ENCODE data around the gene NEK11.

The NEK11 gene

DNA sequence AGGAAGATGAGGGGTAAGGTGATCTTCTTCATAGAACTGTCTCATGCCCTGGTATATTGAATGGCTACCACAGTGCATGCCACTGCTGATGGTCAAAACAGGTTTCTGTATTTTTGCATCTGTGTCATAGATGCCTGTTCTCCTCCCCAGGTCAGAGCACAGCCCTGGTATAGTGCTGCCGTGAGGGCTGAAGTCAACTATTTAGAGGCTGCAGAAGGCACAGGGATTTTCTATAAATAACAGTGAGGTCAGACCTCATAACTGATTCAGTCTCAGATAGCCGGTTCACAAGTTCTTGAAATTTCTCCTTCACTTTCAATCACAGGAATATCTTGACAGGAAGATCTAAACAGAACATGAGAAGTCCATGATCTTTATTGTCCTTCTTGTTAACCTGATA is 255.7 kb downstream of the NEK11 start:
- H3K9ac ChIP-seq = no peak overlapping the region
- H3K9me3 ChIP-seq (ENCODE audit: control insufficient read depth, low read length) = no peaks in the 10 kb centered on the region
- H3K27ac ChIP-seq = peak overlapping the region; percentile 32
- H3K4me2 ChIP-seq (ENCODE audit: low read length) = peak overlapping the region; percentile 48
- no peaks in the 10 kb centered on the region for H3K27me3 ChIP-seq (ENCODE audit: control insufficient read depth, insufficient read depth, low read length)
- peaks cover 35% of the 10 kb centered on the region for H3K4me1 ChIP-seq
- H3K36me3 ChIP-seq (ENCODE audit: control insufficient read depth, insufficient read depth, low read length) = no peaks in the 10 kb centered on the region
- H2AFZ ChIP-seq = peak overlapping the region; percentile 3
- no peaks in the 10 kb centered on the region for H3K79me2 ChIP-seq
- no peak overlapping the region for H3K4me3 ChIP-seq (ENCODE audit: low read depth, low read length)
- TF ChIP-seq, protein P1, sequence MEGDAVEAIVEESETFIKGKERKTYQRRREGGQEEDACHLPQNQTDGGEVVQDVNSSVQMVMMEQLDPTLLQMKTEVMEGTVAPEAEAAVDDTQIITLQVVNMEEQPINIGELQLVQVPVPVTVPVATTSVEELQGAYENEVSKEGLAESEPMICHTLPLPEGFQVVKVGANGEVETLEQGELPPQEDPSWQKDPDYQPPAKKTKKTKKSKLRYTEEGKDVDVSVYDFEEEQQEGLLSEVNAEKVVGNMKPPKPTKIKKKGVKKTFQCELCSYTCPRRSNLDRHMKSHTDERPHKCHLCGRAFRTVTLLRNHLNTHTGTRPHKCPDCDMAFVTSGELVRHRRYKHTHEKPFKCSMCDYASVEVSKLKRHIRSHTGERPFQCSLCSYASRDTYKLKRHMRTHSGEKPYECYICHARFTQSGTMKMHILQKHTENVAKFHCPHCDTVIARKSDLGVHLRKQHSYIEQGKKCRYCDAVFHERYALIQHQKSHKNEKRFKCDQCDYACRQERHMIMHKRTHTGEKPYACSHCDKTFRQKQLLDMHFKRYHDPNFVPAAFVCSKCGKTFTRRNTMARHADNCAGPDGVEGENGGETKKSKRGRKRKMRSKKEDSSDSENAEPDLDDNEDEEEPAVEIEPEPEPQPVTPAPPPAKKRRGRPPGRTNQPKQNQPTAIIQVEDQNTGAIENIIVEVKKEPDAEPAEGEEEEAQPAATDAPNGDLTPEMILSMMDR (IDR thresholded peaks at IDR 0.05) = no peak

DNA sequence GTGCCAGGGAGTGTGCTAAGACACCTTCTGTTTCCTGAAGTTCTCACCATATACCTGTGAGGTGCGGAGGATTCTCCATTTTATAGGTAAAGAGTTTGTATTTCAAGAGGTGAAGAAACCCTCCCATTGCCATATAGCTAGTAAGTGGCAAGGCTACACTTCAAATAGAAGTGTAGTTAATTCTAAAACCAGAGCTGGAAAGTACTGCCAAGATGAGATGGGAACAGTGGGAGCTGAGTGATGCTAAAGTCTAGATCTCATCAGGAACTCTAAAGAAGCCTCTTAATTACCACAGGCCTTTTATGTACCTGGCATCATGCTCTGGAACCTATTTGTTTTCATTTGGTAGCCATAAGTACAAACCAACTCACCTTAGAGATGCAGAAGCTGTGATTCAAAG is 256.3 kb downstream of the NEK11 start:
- Histone ChIP-seq H3K4me2 (ENCODE audit: low read length) (no peak overlapping the region), H3K4me1 (peaks cover 35% of the 10 kb centered on the region), H3K79me2 (no peaks in the 10 kb centered on the region), H2AFZ (no peak overlapping the region), H3K27ac (peak overlapping the region; percentile 32), H3K36me3 (ENCODE audit: control insufficient read depth, insufficient read depth, low read length) (no peaks in the 10 kb centered on the region), H3K27me3 (ENCODE audit: control insufficient read depth, insufficient read depth, low read length) (no peaks in the 10 kb centered on the region), H3K4me3 (ENCODE audit: low read depth, low read length) (no peak overlapping the region), H3K9ac (no peak overlapping the region), H3K9me3 (ENCODE audit: control insufficient read depth, low read length) (no peaks in the 10 kb centered on the region)
- TF ChIP-seq, protein P1 (IDR thresholded peaks at IDR 0.05) = no peak

DNA sequence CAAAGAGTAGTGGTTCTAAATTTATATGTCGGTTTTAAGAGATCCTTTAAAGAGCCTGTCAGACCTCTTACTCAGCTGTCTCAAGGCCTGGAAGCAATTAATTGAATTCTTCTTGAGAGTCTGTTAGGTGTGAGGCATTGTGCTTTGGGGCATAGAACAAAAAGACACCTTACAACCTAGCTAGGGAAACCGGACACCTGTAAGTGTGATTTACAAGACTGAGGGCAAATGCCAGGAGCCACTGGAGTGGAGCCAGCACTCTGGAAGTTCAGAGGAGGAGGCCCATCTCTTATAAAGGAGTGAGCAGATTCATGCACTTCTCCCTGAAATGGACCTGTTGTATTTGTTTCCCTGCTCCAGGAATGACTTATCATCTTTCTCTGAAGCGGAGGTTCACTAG is 257.2 kb downstream of the NEK11 start:
- Histone ChIP-seq H3K4me3 (ENCODE audit: low read depth, low read length) (no peak overlapping the region), H3K27me3 (ENCODE audit: control insufficient read depth, insufficient read depth, low read length) (no peaks in the 10 kb centered on the region), H3K9me3 (ENCODE audit: control insufficient read depth, low read length) (no peaks in the 10 kb centered on the region), H3K27ac (peak overlapping the region; percentile 32), H3K4me2 (ENCODE audit: low read length) (peak overlapping the region; percentile 2), H2AFZ (no peak overlapping the region), H3K4me1 (peaks cover 35% of the 10 kb centered on the region), H3K36me3 (ENCODE audit: control insufficient read depth, insufficient read depth, low read length) (no peaks in the 10 kb centered on the region), H3K9ac (no peak overlapping the region), H3K79me2 (no peaks in the 10 kb centered on the region)
- TF ChIP-seq, protein P1 (IDR thresholded peaks at IDR 0.05) = no peak

DNA sequence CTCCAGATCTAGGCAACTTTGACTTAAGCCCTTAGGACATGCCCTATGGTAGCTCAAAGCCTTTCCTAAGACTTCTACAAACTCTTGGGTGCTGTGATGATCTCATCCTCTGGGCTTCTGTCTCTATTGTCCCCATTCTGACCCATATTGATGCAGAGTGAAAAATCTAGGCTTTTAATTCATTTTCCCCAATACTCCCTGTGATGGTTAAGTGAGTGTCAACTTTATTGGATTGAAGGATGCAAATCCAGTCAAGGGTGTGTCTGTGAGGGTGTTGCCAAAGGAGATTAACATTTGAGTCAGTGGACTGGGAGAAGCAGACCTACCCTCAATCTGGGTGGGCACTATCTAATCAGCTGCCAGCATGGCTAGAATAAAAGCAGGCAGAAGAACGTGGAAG is 257.6 kb downstream of the NEK11 start:
- no peak overlapping the region for H3K4me2 ChIP-seq (ENCODE audit: low read length)

DNA sequence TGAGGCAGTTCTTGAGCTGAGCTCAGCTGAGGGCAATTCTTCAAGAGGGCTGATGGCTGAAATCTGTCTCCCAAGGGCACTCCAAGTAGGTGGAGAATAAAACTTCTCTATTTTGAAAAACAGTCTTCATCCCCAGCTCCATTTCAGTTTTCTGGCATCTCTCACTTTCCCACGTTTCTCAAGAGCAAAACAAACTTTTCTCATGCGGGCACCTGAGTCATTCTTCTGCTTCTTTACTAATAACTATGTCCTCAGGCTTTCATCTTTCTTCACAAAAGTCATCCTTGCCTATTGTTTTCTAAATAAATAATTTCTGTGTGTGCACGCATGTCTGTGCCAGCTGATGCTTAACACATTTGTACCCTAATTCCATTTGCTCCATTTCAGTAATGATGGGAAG is 258.8 kb downstream of the NEK11 start:
- TF ChIP-seq, protein P1 (IDR thresholded peaks at IDR 0.05) = no peak
- Histone ChIP-seq H2AFZ (peak overlapping the region; percentile 26), H3K4me3 (ENCODE audit: low read depth, low read length) (no peak overlapping the region), H3K27ac (peak overlapping the region; percentile 32), H3K36me3 (ENCODE audit: control insufficient read depth, insufficient read depth, low read length) (no peaks in the 10 kb centered on the region), H3K27me3 (ENCODE audit: control insufficient read depth, insufficient read depth, low read length) (no peaks in the 10 kb centered on the region), H3K4me2 (ENCODE audit: low read length) (no peak overlapping the region), H3K79me2 (no peaks in the 10 kb centered on the region), H3K9ac (no peak overlapping the region), H3K9me3 (ENCODE audit: control insufficient read depth, low read length) (no peaks in the 10 kb centered on the region), H3K4me1 (peaks cover 36% of the 10 kb centered on the region)

More for the DNA sequence above, 257.6 kb downstream of the NEK11 start:
- no peak overlapping the region for H3K4me3 ChIP-seq (ENCODE audit: low read depth, low read length)
- no peaks in the 10 kb centered on the region for H3K79me2 ChIP-seq
- H3K9me3 ChIP-seq (ENCODE audit: control insufficient read depth, low read length) = no peaks in the 10 kb centered on the region
- peaks cover 35% of the 10 kb centered on the region for H3K4me1 ChIP-seq
- H3K36me3 ChIP-seq (ENCODE audit: control insufficient read depth, insufficient read depth, low read length) = no peaks in the 10 kb centered on the region
- H3K27me3 ChIP-seq (ENCODE audit: control insufficient read depth, insufficient read depth, low read length) = no peaks in the 10 kb centered on the region
- TF ChIP-seq, protein P1 (IDR thresholded peaks at IDR 0.05) = no peak
- H2AFZ ChIP-seq = no peak overlapping the region
- peak overlapping the region; percentile 32 for H3K27ac ChIP-seq
- H3K9ac ChIP-seq = no peak overlapping the region
